ENCODE results near the gene TGM2. TPM values are rescaled to one million over a fixed set of nuclear protein-coding genes. Genes with fewer than 3 reads are reported as not detected.

Gene TGM2
- total RNA-seq: 0.05 TPM in 1 of 2 replicates, not detected in the other

DNA sequence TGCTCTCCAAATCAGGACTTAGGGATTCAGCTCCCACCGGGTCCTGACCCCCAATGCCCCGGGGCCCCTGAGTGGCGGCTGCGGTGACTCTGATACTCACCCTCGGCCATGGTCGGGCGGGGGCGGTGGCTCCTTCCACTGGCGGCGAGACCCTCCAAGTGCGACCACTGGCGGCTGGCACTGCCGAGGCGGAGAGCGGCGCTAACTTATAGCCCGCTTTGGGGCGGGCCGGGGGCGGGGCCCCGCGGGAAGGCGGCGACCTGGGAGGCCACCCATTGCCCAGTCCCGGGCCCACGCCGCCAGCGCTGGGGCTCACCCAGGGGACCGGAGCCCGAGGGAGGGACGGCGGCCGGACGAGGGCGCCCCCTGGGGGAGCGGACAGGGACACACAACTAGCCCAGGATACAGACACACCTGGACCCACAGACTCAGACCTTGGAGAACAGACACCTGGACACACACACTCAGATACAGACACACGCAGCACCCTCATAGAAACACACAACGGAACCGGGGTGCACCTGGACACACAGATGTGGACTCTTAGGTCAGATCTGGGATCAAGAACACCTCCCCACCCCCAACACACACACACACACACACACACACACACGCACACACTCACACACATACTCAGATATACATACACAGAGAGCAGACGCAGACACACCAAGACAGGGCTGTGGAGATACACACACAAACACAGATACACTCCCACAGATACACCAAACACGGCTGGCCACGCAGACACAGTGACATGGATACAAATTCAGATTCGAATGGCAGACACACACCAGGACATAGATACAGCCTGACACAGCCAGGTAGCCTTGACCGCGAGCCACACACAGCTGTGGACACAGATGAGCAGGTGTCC is at the start of gene TGM2:
Gene TGM2 (minus strand): TSS at position 182 of the 877 bp plus-strand sequence. CDS start 72 bp downstream, at position 110.
- Mint-ChIP-seq H3K9me3 (no peaks in the 10 kb centered on the region), H3K27me3 (peaks cover 11% of the 10 kb centered on the region), H3K36me3 (ENCODE audit: low read depth) (no peaks in the 10 kb centered on the region), H3K4me3 (peak within 1 kb of the TSS; percentile 64), H3K4me1 (peaks cover 23% of the 10 kb centered on the region), H3K27ac (no peak within 1 kb of the TSS)
- DNase-seq: peak; percentile 87
- intact Hi-C loops (cut with micrococcal nuclease): loop anchor here (1.0 to 5.0 kb wide), 3 partner anchors 53 to 108 kb away; no protein-coding TSS in a partner anchor

- H3K4me3 Mint-ChIP-seq: no peak overlapping the region
- no peaks in the 10 kb centered on the region for H3K27me3 Mint-ChIP-seq
- no peak overlapping the region for H3K27ac Mint-ChIP-seq
- H3K9me3 Mint-ChIP-seq: no peaks in the 10 kb centered on the region
- intact Hi-C loops (cut with micrococcal nuclease): no loop called here
- DNase-seq: no peak
- H3K4me1 Mint-ChIP-seq: no peaks in the 10 kb centered on the region
- no peaks in the 10 kb centered on the region for H3K36me3 Mint-ChIP-seq (ENCODE audit: low read depth)
Observed at GRCh38 chr20:38214256-38215193, 49.5 kb upstream of the TGM2 start.

DNA sequence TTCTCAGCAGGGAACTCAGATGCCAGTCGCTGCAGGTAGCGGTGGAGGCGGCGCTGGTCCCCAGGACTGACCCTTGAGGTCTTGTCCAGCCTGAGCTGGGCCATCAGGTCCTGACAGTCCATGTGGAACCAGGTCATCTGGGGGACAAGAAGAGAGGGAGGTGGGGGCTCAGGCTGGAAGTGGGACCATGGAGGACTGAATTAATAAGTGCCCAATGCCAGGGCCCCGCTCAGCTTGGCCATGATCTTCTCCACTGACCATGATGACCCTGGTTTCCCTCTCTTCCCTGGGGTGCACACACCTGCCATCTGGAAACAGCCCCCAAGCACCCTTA is 48.5 kb upstream of the TGM2 start:
- peaks cover 1% of the 10 kb centered on the region for H3K27me3 Mint-ChIP-seq
- intact Hi-C loops (cut with micrococcal nuclease): no loop called here
- H3K4me3 Mint-ChIP-seq: no peak overlapping the region
- H3K4me1 Mint-ChIP-seq: no peaks in the 10 kb centered on the region
- DNase-seq: no peak
- no peaks in the 10 kb centered on the region for H3K36me3 Mint-ChIP-seq (ENCODE audit: low read depth)
- no peaks in the 10 kb centered on the region for H3K9me3 Mint-ChIP-seq
- no peak overlapping the region for H3K27ac Mint-ChIP-seq

GRCh38 chr20:38212806-38213606 is 47.9 kb upstream of the TGM2 start:
- H3K4me1 Mint-ChIP-seq: no peaks in the 10 kb centered on the region
- H3K9me3 Mint-ChIP-seq: no peaks in the 10 kb centered on the region
- H3K4me3 Mint-ChIP-seq: no peak overlapping the region
- H3K27ac Mint-ChIP-seq: no peak overlapping the region
- intact Hi-C loops (cut with micrococcal nuclease): no loop called here
- peaks cover 7% of the 10 kb centered on the region for H3K27me3 Mint-ChIP-seq
- no peaks in the 10 kb centered on the region for H3K36me3 Mint-ChIP-seq (ENCODE audit: low read depth)
- no peak for DNase-seq

DNA sequence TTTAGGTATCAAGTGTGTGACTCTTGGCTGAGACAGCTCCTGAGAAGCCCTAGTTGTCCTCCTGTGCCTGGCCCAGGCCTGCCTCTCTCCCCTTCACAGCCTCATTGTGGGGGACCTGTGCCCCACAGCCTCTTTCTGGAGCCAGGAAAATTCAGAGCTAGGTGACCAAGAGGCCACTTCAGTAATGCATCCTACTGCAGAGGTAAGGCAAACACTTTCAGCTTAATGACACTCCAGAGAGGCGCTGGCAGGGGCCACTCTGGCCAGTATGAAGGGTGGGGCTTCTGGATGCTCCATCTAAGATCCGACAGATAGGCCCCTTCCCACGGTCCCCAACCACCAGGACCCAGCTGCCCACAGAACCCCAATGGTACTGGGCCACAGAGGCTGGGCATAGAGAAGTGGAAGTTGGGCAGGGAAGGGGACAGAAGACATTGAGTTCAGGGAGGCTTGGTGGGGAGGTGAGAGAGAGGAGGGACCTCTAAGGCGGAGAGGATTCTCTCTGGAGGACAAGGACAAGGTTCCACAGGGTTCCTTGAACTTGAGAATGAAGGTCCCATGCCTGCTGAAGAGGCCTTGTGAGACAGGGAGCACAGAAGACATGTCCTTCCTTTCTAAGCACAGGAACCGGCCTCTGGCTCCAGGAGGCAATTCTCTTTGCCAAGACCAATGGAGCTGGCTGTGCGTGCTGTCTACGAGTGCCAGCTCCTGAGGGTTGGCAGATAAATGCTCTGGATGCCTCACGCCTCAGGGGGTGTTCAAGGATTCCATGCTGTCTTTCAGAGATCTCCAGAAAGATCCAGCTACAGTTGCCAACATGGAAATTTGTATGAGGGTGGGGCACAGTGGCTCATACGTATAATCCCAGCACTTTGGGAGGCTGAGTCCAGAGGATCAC is 46.4 kb upstream of the TGM2 start:
- Mint-ChIP-seq H3K4me3 (no peak overlapping the region), H3K27ac (no peak overlapping the region), H3K4me1 (no peaks in the 10 kb centered on the region), H3K9me3 (no peaks in the 10 kb centered on the region), H3K36me3 (ENCODE audit: low read depth) (no peaks in the 10 kb centered on the region), H3K27me3 (peaks cover 11% of the 10 kb centered on the region)
- intact Hi-C loops (cut with micrococcal nuclease): no loop called here
- DNase-seq: no peak

DNA sequence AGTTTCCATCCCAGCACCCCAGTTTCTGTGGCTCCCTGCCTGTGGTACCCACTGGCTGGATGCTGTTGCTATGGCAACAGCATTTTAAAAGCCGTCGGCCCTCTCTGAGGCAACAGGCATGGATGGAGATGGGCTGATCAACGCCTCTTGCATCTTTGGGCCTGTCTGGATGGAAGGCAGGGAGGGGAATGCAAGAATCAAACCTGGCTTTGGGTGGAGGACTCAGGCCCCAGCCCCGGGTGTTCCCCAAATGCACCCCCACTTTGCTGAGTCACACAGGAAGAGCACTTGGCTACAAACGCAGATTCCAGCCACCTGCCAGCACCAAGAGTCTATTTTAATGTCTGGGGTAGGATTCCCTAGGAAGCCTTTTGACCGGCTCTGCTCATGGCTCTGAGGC is 45.7 kb upstream of the TGM2 start:
- Mint-ChIP-seq H3K36me3 (ENCODE audit: low read depth) (no peaks in the 10 kb centered on the region), H3K4me3 (no peak overlapping the region), H3K27ac (no peak overlapping the region), H3K27me3 (peaks cover 12% of the 10 kb centered on the region), H3K9me3 (no peaks in the 10 kb centered on the region), H3K4me1 (no peaks in the 10 kb centered on the region)
- DNase-seq: no peak
- intact Hi-C loops (cut with micrococcal nuclease): no loop called here

DNA sequence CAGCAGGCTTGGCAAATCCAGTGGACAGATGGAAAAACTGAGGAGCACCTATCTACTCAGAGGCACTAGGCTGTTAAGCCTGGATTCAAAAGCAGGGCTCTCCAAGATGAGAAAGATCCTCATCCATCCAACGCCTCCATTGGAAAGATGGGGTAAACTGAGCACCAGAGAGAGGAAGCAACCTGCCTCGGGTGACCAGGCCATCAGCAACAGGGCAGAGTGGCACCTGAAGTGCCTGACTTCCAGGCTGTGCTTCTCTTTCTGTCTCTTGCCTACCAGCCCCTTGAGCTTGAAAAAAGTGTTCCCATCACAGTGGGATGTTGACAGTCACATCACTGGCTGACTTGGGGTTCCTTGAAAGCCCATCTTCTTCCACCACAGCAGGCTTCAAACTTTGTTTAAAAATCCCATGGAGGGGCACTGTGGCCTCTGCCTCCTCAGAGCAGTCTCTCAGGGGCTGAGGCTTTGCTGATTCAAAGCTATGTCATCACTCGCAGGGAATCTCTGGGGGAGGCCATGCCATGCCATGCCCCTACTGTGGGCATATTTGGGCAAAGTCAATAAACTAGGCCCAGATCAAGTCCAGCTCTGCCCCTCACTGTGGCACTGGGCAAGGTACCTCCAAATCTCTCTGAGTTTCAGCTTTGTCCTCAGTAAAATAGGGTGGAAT is 44.8 kb upstream of the TGM2 start:
- intact Hi-C loops (cut with micrococcal nuclease): no loop called here
- H3K4me1 Mint-ChIP-seq: no peaks in the 10 kb centered on the region
- no peak overlapping the region for H3K27ac Mint-ChIP-seq
- H3K9me3 Mint-ChIP-seq: no peaks in the 10 kb centered on the region
- DNase-seq: no peak
- H3K27me3 Mint-ChIP-seq: peaks cover 12% of the 10 kb centered on the region
- no peak overlapping the region for H3K4me3 Mint-ChIP-seq
- no peaks in the 10 kb centered on the region for H3K36me3 Mint-ChIP-seq (ENCODE audit: low read depth)

DNA sequence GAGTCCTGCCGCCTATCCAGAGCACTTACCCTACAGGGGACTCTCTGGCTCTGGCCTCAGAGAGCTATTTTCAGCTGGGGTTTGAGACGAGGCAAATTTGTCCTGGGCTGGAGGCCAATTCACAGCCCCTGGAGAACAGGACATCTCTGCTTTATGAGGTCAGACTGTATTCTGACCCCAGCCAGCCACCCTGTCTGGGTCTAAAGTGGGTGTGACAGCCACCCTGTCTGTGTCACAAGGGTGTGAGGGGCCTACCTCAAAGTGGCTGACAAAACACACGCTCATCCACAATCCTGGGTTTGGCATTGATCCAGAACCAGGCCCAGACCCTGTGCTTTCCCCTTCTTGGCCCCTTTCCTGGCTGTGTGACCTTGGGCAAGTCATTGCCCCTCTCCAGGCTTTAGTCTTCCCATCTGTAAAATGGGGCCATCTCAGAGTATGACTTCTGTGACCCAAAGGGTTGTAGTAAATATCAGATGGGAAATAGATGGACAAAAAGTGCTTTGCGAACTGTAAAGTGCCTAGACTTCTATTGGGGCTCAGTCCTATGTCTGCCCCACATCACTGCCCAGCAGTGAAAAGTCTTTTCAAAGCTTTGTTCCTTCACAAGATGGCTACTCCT is 44.1 kb upstream of the TGM2 start:
- no peaks in the 10 kb centered on the region for H3K9me3 Mint-ChIP-seq
- intact Hi-C loops (cut with micrococcal nuclease): no loop called here
- H3K27me3 Mint-ChIP-seq: peaks cover 17% of the 10 kb centered on the region

DNA sequence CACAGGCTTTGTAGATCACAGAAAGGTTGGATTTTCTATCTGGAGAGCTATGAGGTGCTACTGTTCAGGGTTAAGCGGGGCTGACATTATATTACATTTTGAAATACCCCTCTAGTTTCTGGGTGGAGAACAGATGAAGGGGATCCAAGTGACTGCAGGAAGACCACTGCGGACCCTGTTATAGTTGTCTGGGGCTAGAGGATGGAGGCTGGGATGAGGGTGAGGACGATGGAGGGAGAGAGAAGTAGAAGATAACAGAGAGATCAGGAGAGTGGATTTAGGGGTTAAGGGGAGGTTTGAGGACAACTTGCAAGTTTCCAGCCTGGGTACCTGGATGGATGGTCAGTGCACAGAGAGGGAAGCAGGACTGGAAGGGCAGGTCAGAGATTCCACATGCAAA is 43.5 kb upstream of the TGM2 start:
- Mint-ChIP-seq H3K36me3 (ENCODE audit: low read depth) (no peaks in the 10 kb centered on the region), H3K27ac (no peak overlapping the region), H3K4me1 (no peaks in the 10 kb centered on the region), H3K4me3 (no peak overlapping the region), H3K9me3 (no peaks in the 10 kb centered on the region), H3K27me3 (peaks cover 18% of the 10 kb centered on the region)
- intact Hi-C loops (cut with micrococcal nuclease): no loop called here
- no peak for DNase-seq

More for the DNA sequence above, 44.1 kb upstream of the TGM2 start:
- no peaks in the 10 kb centered on the region for H3K4me1 Mint-ChIP-seq
- H3K4me3 Mint-ChIP-seq: no peak overlapping the region
- no peaks in the 10 kb centered on the region for H3K36me3 Mint-ChIP-seq (ENCODE audit: low read depth)
- no peak overlapping the region for H3K27ac Mint-ChIP-seq
- no peak for DNase-seq

DNA sequence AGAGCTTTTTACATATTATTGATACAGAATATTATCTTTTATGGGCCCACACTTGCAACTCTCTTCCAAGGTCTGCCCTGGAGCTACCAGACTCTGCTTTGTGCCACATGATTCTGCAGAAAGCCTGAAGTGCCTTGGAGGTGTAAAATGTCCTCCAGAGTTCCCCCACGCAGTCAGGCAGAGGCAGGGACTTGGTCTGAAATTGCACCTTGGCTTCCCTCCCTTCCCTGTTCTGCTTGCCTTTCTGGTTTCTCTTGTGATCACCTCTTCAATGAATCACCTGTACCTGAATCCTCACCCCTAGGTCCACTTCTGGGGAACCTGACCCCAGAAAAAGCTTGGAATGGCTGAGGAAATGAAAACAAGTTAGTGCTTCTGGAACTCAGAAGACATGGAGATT is 43.0 kb upstream of the TGM2 start:
- no peak for DNase-seq
- H3K27me3 Mint-ChIP-seq: peaks cover 18% of the 10 kb centered on the region
- intact Hi-C loops (cut with micrococcal nuclease): no loop called here
- no peaks in the 10 kb centered on the region for H3K9me3 Mint-ChIP-seq
- H3K27ac Mint-ChIP-seq: no peak overlapping the region
- H3K4me3 Mint-ChIP-seq: no peak overlapping the region
- no peaks in the 10 kb centered on the region for H3K36me3 Mint-ChIP-seq (ENCODE audit: low read depth)
- H3K4me1 Mint-ChIP-seq: no peaks in the 10 kb centered on the region

GRCh38 chr20:38207621-38208020 is 42.6 kb upstream of the TGM2 start:
- no peak for DNase-seq
- H3K9me3 Mint-ChIP-seq: no peaks in the 10 kb centered on the region
- peaks cover 18% of the 10 kb centered on the region for H3K27me3 Mint-ChIP-seq
- H3K4me1 Mint-ChIP-seq: no peaks in the 10 kb centered on the region
- no peak overlapping the region for H3K4me3 Mint-ChIP-seq
- intact Hi-C loops (cut with micrococcal nuclease): no loop called here
- no peaks in the 10 kb centered on the region for H3K36me3 Mint-ChIP-seq (ENCODE audit: low read depth)
- no peak overlapping the region for H3K27ac Mint-ChIP-seq

DNA sequence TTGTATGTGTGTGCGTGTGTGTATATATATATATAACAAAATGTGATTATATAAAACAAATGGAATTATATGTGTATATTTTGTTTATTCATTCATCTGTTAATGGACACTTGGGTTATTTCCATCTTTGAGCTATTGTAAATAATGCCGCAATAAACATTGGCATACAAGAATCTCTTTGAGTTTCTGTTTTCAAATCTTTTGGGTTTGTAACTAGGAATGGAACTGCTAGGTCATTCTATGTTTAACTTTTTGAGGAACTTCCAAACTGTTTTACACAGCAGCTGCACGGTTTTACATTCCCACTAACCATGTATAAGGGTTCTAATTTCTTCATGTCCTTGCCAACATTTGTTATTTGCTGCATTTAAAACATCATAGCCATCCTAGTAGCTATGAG is 39.9 kb upstream of the TGM2 start:
- Mint-ChIP-seq H3K36me3 (ENCODE audit: low read depth) (no peaks in the 10 kb centered on the region), H3K9me3 (no peaks in the 10 kb centered on the region), H3K27me3 (peaks cover 18% of the 10 kb centered on the region), H3K27ac (no peak overlapping the region), H3K4me1 (no peaks in the 10 kb centered on the region), H3K4me3 (no peak overlapping the region)
- intact Hi-C loops (cut with micrococcal nuclease): no loop called here
- DNase-seq: no peak
